Measurements from ENCODE around the gene CCL8.

Gene CCL8

GRCh38 chr17:34367486-34368195, 48.4 kb downstream of the CCL8 start:
- DNase-seq (ENCODE audit: low read depth): no peak

- DNase-seq (ENCODE audit: low read depth): no peak
These were observed 49.1 kb downstream of the CCL8 start for GRCh38 chr17:34368196-34368945.

- DNase-seq (ENCODE audit: low read depth): no peak
These were observed 49.8 kb downstream of the CCL8 start for GRCh38 chr17:34368946-34369500.

GRCh38 chr17:34369571-34369970, 50.3 kb downstream of the CCL8 start:
- no peak for DNase-seq (ENCODE audit: low read depth)

GRCh38 chr17:34370376-34370996, 51.3 kb downstream of the CCL8 start:
- no peak for DNase-seq (ENCODE audit: low read depth)

- DNase-seq (ENCODE audit: low read depth): peak; percentile 57
These were observed 51.8 kb downstream of the CCL8 start for GRCh38 chr17:34370997-34371395.
